ENCODE results near the gene AJAP1.

AJAP1 gene

DNA sequence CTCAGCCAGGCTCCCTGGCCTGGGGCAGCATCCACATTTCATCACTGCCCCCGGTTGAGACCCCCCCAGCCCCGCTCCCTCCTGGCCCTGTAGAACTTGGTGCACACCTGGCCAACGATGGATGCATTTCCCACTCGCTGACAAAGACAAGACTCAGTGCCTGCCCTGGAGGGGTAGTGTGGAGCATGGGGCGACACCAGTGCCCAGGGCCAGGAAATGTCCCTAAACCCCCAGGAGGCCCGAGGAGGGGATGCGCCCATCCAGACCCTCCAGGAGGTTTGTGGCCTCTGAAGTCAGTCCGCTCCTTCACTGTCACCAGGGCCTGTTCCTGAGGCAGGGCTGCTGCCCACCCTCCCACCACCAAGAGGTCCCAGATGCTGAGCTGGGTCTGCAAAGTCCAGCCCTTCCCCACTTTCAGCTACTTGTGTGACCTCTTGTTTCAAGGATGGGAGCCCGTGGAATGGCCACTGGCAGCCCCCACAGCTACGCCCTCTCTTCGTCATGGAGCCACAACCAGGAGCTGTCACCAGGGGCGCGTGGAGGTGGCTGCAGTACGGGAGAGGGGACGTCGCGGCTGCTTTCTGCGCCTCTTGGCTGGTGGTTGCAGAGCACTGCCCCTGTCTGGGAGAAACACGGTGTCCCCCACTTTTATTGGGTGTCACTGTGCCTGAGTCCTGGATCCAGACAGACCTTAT lies 35.7 kb downstream of the AJAP1 start:
- in situ Hi-C loops (cut with MboI; ENCODE audit: low sequenced_read_pairs, unreplicated experiment) = no loop called here
- TF ChIP-seq, protein P1, sequence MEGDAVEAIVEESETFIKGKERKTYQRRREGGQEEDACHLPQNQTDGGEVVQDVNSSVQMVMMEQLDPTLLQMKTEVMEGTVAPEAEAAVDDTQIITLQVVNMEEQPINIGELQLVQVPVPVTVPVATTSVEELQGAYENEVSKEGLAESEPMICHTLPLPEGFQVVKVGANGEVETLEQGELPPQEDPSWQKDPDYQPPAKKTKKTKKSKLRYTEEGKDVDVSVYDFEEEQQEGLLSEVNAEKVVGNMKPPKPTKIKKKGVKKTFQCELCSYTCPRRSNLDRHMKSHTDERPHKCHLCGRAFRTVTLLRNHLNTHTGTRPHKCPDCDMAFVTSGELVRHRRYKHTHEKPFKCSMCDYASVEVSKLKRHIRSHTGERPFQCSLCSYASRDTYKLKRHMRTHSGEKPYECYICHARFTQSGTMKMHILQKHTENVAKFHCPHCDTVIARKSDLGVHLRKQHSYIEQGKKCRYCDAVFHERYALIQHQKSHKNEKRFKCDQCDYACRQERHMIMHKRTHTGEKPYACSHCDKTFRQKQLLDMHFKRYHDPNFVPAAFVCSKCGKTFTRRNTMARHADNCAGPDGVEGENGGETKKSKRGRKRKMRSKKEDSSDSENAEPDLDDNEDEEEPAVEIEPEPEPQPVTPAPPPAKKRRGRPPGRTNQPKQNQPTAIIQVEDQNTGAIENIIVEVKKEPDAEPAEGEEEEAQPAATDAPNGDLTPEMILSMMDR (IDR thresholded peaks at IDR 0.05; ENCODE audit: borderline replicate concordance, control extremely low read depth, extremely low read depth, insufficient read depth, missing control alignments) = no peak
- DNase-seq (ENCODE audit: low spot score) = no peak

DNA sequence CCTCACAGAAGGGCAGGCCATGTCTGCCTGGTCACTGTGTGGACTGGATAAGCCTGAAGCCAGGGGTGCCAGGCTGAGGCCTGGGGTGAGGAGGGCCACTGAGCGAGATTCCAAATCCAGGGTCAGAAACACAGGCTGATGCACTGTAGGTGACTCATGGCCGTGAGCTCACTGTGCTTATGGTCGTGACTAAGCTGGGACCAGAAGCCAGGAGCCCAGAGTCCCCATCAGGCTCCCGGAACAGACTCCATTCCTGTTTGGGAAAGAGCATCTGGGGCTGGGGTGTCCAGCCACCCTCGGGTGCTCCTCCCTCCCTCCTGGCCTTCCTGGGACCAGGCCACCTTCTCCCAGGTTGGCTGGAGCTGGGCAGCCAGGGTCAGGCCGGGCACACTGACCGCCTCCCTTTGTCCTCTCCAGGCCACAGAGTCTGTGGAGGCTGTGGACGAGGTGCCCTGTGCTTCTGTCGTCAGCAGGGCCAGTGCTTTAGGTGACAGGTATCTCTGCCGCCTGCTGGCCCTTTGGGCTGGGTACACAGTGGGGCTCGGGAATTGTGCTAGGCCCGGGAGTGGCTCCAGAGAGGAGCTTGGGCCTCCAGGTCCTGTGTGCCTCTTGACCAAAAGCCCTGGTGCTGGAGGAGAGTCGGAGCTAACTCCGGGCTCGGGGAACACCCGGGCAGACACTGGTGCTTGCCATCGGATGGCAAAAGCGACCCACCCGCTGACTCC lies 36.7 kb downstream of the AJAP1 start:
- in situ Hi-C loops (cut with MboI; ENCODE audit: low sequenced_read_pairs, unreplicated experiment) = no loop called here
- no peak for DNase-seq (ENCODE audit: low spot score)
- TF ChIP-seq, protein P1 (IDR thresholded peaks at IDR 0.05; ENCODE audit: borderline replicate concordance, control extremely low read depth, extremely low read depth, insufficient read depth, missing control alignments) = no peak

DNA sequence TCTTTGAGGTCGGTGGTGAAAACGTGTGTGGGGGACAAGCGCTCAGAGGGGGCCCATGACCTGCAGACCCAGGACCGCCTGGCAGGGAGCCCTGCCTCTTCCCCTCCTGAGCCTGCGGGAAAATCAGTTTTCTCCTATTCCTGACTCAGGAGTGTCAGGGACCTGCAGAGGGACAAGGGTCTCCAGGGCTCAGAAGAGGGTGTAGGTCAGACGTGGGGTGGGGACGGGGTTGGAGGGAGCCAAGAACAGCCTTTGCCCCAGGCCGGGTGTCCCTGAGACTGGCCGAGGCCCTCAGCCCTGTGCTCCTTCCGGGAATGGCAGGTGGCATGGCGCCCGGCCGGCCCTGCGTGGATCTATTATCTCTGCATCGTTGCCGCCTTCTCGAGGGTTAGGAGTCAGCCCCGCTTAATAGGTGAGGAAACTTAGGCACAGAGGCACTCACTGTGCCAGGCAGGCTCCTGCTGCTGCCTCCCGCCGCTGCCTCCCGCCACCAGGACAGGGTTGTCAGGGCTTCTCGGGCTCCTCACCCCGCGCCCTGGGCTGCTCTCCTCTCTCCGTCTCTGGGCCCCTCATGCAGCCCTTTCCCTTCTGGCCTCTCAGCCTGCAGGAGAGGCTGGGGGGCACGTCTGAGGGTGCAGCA lies 37.5 kb downstream of the AJAP1 start:
- in situ Hi-C loops (cut with MboI; ENCODE audit: low sequenced_read_pairs, unreplicated experiment) = no loop called here
- DNase-seq (ENCODE audit: low spot score) = no peak
- TF ChIP-seq, protein P1 (IDR thresholded peaks at IDR 0.05; ENCODE audit: borderline replicate concordance, control extremely low read depth, extremely low read depth, insufficient read depth, missing control alignments) = no peak

DNA sequence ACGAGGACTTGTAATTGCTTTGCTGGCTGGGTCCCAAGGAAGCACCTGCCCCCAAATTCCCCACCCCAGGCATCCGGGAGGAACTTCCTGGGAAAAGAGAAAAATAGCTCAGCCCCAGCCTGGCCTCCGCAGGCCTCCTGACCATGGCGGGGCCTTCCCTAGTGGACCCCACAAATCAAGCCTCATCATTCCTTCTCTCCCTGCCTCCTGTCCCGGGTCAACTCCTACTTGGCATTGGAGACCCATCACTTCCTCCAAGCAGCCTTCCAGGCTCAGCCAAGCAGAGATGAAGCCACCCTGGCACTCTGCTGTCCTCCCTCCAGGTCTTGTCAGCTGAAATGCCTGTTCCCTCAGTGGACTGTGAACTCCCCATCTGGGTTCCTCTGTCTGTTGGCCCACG lies 38.0 kb downstream of the AJAP1 start:
- TF ChIP-seq, protein P1 (IDR thresholded peaks at IDR 0.05; ENCODE audit: borderline replicate concordance, control extremely low read depth, extremely low read depth, insufficient read depth, missing control alignments) = no peak
- in situ Hi-C loops (cut with MboI; ENCODE audit: low sequenced_read_pairs, unreplicated experiment) = no loop called here

DNA sequence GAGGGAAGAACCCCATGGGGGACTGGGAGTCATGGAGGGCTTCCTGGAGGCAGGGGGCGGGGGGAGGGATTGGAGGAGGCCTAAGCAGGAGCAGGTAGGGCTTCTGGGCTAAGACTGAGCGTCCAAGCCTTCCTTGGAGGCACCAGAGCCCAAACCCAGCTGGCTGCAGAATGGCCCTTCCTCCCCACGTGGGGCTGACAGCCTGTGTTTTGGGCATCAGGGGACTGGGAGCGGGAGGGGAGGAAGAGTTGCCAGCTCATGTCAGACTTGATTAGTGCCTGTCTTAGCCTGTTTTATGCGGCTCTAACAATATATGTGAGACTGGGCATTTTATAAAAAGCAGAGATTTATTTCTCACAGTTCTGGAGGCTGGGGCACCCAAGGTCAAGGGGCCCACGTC lies 38.9 kb downstream of the AJAP1 start:
- no peak for DNase-seq (ENCODE audit: low spot score)
- TF ChIP-seq, protein P1 (IDR thresholded peaks at IDR 0.05; ENCODE audit: borderline replicate concordance, control extremely low read depth, extremely low read depth, insufficient read depth, missing control alignments) = no peak
- in situ Hi-C loops (cut with MboI; ENCODE audit: low sequenced_read_pairs, unreplicated experiment) = no loop called here

More for the DNA sequence above, 38.0 kb downstream of the AJAP1 start:
- DNase-seq (ENCODE audit: low spot score) = no peak

DNA sequence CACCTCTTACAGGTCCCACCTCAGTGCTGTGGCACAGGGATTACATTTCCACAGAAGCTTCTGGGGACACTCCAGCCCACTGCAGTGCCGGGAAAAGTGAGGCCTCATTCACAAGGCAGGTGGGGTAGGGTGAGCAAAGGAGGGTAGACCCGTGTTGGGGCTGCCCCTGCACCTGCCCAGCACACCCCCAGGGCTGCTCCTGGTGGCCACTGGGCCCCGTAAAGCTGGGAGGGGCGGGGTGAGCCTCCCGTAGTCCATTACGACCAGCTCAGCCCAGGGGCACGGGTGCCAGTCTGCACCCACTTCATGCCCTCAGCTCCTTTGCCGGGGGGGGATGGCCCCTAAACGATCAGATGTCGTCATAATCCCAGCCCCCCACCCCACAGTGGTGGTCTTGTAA lies 39.5 kb downstream of the AJAP1 start:
- DNase-seq (ENCODE audit: low spot score) = no peak
- in situ Hi-C loops (cut with MboI; ENCODE audit: low sequenced_read_pairs, unreplicated experiment) = no loop called here

More for the DNA sequence above, 39.5 kb downstream of the AJAP1 start:
- TF ChIP-seq, protein P1 (IDR thresholded peaks at IDR 0.05; ENCODE audit: borderline replicate concordance, control extremely low read depth, extremely low read depth, insufficient read depth, missing control alignments) = no peak

All from GM13976 (cell line).